DND-41 (cell line): ENCODE results near the gene ADAMTS15.

Source experiments
- ATAC-seq: fragments of 200-7000 bp; cut with Tn5 transposase; 3 replicates; pipeline ENCODE4 v1.9.1; 2021; ENCODE audit warnings: low read depth; ENCODE audit not compliant: insufficient read depth
- DNase-seq: peaks from one replicate; pipeline ENCODE4 v3.0.0-alpha.2; 2020
- H2AFZ ChIP-seq: 2 replicates; pipeline ENCODE4 v1.6.0; 2012; ENCODE audit warnings: low read depth, low read length
- H3K27ac ChIP-seq: 2 replicates; pipeline ENCODE4 v1.5.1; 2012; ENCODE audit warnings: low read length, inconsistent platforms
- H3K27me3 ChIP-seq: fragments of 200-600 bp; sonication (generic); 2 replicates; pipeline ENCODE4 v1.6.0; 2012; ENCODE audit warnings: low read length, mild to moderate bottlenecking, inconsistent platforms; ENCODE audit not compliant: insufficient read depth, poor library complexity
- H3K36me3 ChIP-seq: 2 replicates; pipeline ENCODE4 v1.5.1; 2012; ENCODE audit warnings: low read length, inconsistent platforms; ENCODE audit not compliant: insufficient read depth
- H3K4me1 ChIP-seq: 2 replicates; pipeline ENCODE4 v1.5.1; 2012; ENCODE audit warnings: mild to moderate bottlenecking, low read length; ENCODE audit not compliant: insufficient read depth
- H3K4me2 ChIP-seq: 2 replicates; pipeline ENCODE4 v1.6.0; 2012; ENCODE audit warnings: mild to moderate bottlenecking, moderate library complexity, low read length, inconsistent platforms; ENCODE audit not compliant: insufficient read depth
- H3K4me3 ChIP-seq, 2 experiments: fragments of 200-600 bp in 1 of 2; shearing (Covaris generic) in 1 of 2; 2 replicates each; pipeline ENCODE4 v1.5.1; 2012 to 2016; ENCODE audit warnings: inconsistent platforms in 2 of 2, low read length in 2 of 2, mild to moderate bottlenecking in 2 of 2, low read depth in 1 of 2, moderate library complexity in 1 of 2
- H3K79me2 ChIP-seq: 2 replicates; pipeline ENCODE4 v1.6.0; 2012; ENCODE audit warnings: low read length, inconsistent platforms; ENCODE audit not compliant: insufficient read depth
- H3K9ac ChIP-seq: 2 replicates; pipeline ENCODE4 v1.6.0; 2012; ENCODE audit warnings: low read depth, mild to moderate bottlenecking, inconsistent platforms, low read length, moderate library complexity
- H3K9me3 ChIP-seq: 2 replicates; pipeline ENCODE4 v1.5.1; 2012; ENCODE audit warnings: low read length, moderate library complexity, mild to moderate bottlenecking, inconsistent platforms; ENCODE audit not compliant: insufficient read depth, severe bottlenecking
- H4K20me1 ChIP-seq: 2 replicates; pipeline ENCODE4 v1.6.0; 2012; ENCODE audit warnings: low read length; ENCODE audit not compliant: insufficient read depth
- CTCF ChIP-seq: IDR thresholded peaks from 2 replicates; pipeline ENCODE4 v1.5.1; 2012; ENCODE audit warnings: borderline replicate concordance, low read length, moderate library complexity, mild to moderate bottlenecking; ENCODE audit not compliant: poor library complexity, severe bottlenecking; ENCODE audit errors: extremely low read depth
- EZH2 ChIP-seq: IDR thresholded peaks from 3 replicates; pipeline ENCODE4 v1.6.1; 2012; ENCODE audit warnings: borderline replicate concordance, low read depth, mild to moderate bottlenecking, moderate library complexity, low read length, inconsistent platforms; ENCODE audit not compliant: severe bottlenecking

The ADAMTS15 gene

GRCh38 chr11:130452176-130452575 is 3.7 kb downstream of the ADAMTS15 start:
- H2AFZ ChIP-seq: no peak overlapping the region
- H3K9me3 ChIP-seq: no peaks in the 10 kb centered on the region
- ATAC-seq (no peak), DNase-seq (no peak)
- H4K20me1 ChIP-seq: no peaks in the 10 kb centered on the region
- no peaks in the 10 kb centered on the region for H3K36me3 ChIP-seq
- no peaks in the 10 kb centered on the region for H3K79me2 ChIP-seq
- no peak overlapping the region for H3K4me2 ChIP-seq
- no peak overlapping the region for H3K4me3 ChIP-seq
- H3K27ac ChIP-seq: no peak overlapping the region
- no peaks in the 10 kb centered on the region for H3K4me1 ChIP-seq
- H3K9ac ChIP-seq: no peak overlapping the region
- TF ChIP-seq CTCF (no peak), EZH2 (no peak)
- H3K27me3 ChIP-seq: peaks cover 2% of the 10 kb centered on the region

GRCh38 chr11:130452940-130453339 is 4.5 kb downstream of the ADAMTS15 start:
- Histone ChIP-seq H4K20me1 (no peaks in the 10 kb centered on the region), H3K79me2 (no peaks in the 10 kb centered on the region), H2AFZ (no peak overlapping the region), H3K27ac (no peak overlapping the region), H3K9me3 (no peaks in the 10 kb centered on the region), H3K36me3 (no peaks in the 10 kb centered on the region), H3K4me1 (no peaks in the 10 kb centered on the region), H3K27me3 (peaks cover 2% of the 10 kb centered on the region), H3K9ac (no peak overlapping the region), H3K4me2 (no peak overlapping the region), H3K4me3 (no peak overlapping the region)
- no peak for TF ChIP-seq EZH2
- no peak for TF ChIP-seq CTCF
- DNase-seq (no peak), ATAC-seq (no peak)

- no peak for TF ChIP-seq CTCF
- no peak for TF ChIP-seq EZH2
- no peaks in the 10 kb centered on the region for H3K36me3 ChIP-seq
- no peak for DNase-seq
- no peak overlapping the region for H3K27ac ChIP-seq
- H2AFZ ChIP-seq: no peak overlapping the region
- H3K4me1 ChIP-seq: no peaks in the 10 kb centered on the region
- H3K4me3 ChIP-seq: no peak overlapping the region
- H3K9me3 ChIP-seq: no peaks in the 10 kb centered on the region
- no peaks in the 10 kb centered on the region for H4K20me1 ChIP-seq
- H3K4me2 ChIP-seq: no peak overlapping the region
- H3K79me2 ChIP-seq: no peaks in the 10 kb centered on the region
- no peak overlapping the region for H3K9ac ChIP-seq
- ATAC-seq: no peak
- peaks cover under 1% of the 10 kb centered on the region for H3K27me3 ChIP-seq
Observed at GRCh38 chr11:130454491-130455252, 6.2 kb downstream of the ADAMTS15 start.
